ENCODE measurements around the gene PAMR1.
A peak's percentile ranks its signal among the peaks of the same experiment; 100 is the strongest.
"Not testable (repeated sequence)": the region's sequence is repeated elsewhere in the genome, so short reads cannot be mapped to it uniquely, and the experiment has no call there.

Gene PAMR1, protein sequence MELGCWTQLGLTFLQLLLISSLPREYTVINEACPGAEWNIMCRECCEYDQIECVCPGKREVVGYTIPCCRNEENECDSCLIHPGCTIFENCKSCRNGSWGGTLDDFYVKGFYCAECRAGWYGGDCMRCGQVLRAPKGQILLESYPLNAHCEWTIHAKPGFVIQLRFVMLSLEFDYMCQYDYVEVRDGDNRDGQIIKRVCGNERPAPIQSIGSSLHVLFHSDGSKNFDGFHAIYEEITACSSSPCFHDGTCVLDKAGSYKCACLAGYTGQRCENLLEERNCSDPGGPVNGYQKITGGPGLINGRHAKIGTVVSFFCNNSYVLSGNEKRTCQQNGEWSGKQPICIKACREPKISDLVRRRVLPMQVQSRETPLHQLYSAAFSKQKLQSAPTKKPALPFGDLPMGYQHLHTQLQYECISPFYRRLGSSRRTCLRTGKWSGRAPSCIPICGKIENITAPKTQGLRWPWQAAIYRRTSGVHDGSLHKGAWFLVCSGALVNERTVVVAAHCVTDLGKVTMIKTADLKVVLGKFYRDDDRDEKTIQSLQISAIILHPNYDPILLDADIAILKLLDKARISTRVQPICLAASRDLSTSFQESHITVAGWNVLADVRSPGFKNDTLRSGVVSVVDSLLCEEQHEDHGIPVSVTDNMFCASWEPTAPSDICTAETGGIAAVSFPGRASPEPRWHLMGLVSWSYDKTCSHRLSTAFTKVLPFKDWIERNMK

GRCh38 chr11:35525501-35526175 is at the start of gene PAMR1:
Gene PAMR1, minus strand, starts transcription at chr11:35525616. Its CDS starts 31 bp downstream, at chr11:35525585.
- peak; percentile 77 for DNase-seq (ENCODE audit: low spot score)

- DNase-seq (ENCODE audit: low spot score): no peak
These were observed 46.3 kb upstream of the PAMR1 start for GRCh38 chr11:35571696-35572095.

- no peak for DNase-seq (ENCODE audit: low spot score)
These were observed 42.5 kb upstream of the PAMR1 start for GRCh38 chr11:35567737-35568465.

DNA sequence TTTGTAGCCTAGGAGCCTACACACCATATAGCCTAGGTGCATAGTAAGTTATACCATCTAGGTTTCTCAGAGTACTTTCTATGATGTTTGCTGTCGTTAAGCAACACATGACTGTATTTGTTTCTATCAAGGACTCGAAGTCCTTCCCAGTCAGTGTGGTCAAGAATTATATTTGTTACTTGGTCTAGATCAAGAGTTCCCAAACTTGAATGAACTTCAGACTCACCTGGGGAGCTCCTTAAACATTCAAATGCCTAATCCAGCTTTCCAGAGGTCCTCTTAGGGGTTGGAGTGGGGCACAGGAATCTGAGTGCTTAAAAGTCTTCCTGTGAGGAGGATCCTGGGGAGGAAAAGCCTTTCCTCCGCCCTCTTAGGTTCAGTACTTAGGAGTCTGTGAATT is 41.5 kb upstream of the PAMR1 start:
- no peak for DNase-seq (ENCODE audit: low spot score)

DNA sequence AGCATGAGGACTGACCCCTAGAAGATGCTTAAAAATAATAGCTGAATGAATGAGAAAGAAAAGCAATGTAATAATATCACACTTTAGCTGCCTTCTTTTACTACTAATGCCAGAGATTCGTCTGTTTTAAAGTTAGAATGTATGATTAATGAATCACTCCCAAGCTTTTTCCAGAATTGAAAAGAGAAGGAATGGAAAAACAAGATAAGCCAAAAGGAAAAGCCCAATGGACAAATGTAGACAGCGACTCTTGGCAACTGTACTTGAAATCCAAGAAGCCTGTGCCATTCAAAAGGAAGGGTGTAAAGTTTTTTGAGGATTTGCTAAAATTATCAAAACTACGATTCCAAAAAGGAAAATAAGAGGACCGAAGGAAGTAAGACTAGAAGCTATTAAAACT is 40.8 kb upstream of the PAMR1 start:
- DNase-seq (ENCODE audit: low spot score): no peak

- no peak for DNase-seq (ENCODE audit: low spot score)
These were observed 38.8 kb upstream of the PAMR1 start for GRCh38 chr11:35564245-35564595.

DNA sequence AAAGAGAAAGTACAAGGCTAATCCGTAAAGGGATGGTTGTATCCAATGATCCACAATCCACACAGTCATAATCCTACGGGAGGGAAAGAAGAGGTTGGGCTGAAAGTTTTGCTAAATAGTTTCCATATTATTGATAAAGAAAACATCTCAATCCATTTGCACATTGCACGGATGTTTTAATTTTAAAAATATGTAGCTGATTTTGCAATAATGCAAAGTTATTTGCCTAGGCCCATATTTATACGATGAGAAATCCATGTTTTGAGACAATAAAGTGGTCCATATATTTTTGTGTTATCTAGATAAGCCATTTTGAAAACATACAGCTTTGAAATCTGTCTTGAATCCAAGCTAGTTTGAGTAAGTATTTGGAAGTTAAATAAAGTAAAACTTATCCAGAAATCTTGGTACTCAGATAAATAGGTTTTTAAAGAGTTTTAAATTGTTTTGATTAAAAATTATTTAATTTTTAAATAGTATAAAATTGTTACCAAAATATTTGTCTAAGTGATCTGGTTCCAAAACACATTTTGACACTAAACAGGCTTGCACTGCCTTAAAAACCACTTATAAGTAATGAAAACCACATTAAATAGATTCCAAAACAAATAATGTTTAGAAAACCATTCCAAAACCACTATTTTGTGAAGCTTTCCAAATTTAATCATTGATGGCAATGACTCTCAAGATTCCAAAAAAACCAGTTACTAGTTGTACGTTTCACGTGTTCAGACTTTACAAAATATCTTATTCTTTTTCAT is 38.2 kb upstream of the PAMR1 start:
- DNase-seq (ENCODE audit: low spot score): no peak

GRCh38 chr11:35559949-35560348 is 34.5 kb upstream of the PAMR1 start:
- no peak for DNase-seq (ENCODE audit: low spot score)

DNA sequence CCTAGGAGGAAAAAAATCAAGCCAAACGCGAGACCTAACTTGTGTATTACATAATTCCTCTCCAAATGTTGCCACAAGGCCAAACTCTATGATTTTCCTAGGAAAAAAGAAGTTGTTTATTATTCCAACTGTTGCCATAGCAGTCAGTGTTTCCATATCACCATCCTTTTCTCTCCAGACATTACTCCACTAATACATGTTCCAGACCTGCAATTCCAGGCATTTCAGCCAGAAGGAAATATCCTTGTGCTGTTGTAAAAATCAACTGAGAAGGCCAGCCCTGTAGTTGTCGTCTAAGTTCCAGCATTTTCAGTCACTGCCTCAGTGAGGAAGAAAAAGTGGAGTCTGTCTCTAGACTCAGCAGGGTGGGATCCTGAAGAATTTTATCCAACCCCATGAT is 33.1 kb upstream of the PAMR1 start:
- no peak for DNase-seq (ENCODE audit: low spot score)

DNA sequence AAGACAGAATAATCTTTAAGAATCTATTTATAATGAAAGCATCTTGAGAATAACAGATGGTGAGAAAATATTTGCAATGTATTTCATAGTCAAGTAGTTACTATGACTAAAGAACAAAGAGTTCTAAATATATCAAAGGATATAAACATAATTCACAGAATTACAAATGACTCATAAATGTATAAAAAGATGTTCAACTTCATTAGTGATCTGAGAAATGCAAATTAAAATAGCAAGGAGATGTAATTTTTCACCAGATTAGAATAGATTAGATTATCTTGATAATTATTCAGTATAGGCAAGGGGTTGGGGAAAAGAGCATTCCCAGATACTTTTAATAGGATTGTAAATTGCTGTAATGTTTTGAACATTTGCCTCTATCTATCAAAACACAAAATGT is 30.1 kb upstream of the PAMR1 start:
- no peak for DNase-seq (ENCODE audit: low spot score)

GRCh38 chr11:35554491-35555437 is 29.3 kb upstream of the PAMR1 start:
- no peak for DNase-seq (ENCODE audit: low spot score)

DNA sequence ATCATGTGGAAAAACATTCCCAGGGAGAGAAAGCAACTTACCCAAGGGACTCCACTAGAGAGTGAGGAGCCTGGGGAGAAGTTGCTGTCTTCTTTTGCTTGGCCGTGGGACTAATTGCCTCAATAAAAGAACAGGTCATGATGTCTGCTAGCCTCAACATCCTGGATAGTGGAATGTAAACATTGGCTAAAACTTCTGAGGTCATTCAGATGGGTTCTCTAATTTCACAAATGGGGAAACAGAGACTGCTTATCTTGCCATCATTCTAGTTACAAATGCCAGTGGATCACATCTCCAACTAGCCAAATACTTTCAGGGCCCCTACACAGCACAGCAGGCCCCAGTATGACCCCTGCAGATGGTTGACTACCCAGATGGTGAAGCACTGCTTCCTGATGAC is 28.4 kb upstream of the PAMR1 start:
- DNase-seq (ENCODE audit: low spot score): no peak

- no peak for DNase-seq (ENCODE audit: low spot score)
These were observed 27.6 kb upstream of the PAMR1 start for GRCh38 chr11:35553021-35553420.

- no peak for DNase-seq (ENCODE audit: low spot score)
These were observed 27.2 kb upstream of the PAMR1 start for GRCh38 chr11:35552616-35553015.

DNA sequence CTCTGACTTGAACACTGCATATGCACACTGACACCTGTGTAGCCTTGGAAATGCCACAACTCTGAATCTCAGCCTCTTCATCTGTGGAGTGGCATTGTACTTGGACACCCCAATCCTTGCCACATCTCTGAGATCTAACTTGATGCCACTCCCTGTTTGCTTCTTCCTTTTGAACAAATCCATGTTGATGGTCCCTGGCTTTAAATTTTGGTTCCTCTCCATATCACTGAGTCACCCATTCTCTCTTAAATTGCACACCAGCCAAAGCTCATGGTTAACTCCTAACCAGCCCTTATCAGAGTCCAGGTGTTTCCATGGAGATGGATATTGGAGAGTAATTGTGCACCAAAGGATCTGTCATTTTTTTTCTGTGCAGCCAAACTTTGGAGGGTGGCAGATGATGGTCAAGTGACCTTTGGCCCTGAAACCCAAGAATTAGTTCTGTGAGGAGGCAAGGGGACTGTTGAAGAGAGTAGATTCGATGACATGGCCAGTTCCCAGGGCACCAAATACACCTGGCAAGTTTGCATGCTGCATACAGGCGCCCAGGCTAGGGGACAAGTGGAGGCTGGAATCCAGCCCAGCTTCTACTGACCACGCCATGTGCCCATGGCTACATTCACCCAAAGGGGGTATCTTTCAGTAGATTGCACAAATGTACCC is 25.1 kb upstream of the PAMR1 start:
- no peak for DNase-seq (ENCODE audit: low spot score)

DNA sequence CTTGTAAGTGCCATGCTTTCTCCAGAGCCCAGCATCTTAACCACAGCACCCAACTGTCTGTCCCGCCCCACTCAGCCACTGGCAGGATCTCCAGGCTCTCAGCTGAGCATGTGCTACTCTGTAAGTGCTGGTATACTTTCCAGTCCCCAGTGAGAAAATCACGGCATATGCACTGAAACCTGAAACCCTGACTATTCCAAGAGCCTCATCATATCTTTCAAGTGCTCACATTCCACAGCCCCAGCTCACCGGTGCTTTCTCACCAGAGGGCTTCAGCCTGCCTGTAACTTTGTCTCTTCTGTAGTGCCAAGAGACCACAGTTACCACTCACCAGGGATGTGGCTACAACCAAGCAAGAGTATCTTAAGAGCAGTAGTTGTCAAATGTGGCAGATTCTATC is 24.4 kb upstream of the PAMR1 start:
- no peak for DNase-seq (ENCODE audit: low spot score)

- DNase-seq (ENCODE audit: low spot score): peak; percentile 69
These were observed 23.6 kb upstream of the PAMR1 start for GRCh38 chr11:35548925-35549561.

- not testable (repeated sequence) for DNase-seq (ENCODE audit: low spot score)
These were observed 22.6 kb upstream of the PAMR1 start for GRCh38 chr11:35547995-35548394.

DNA sequence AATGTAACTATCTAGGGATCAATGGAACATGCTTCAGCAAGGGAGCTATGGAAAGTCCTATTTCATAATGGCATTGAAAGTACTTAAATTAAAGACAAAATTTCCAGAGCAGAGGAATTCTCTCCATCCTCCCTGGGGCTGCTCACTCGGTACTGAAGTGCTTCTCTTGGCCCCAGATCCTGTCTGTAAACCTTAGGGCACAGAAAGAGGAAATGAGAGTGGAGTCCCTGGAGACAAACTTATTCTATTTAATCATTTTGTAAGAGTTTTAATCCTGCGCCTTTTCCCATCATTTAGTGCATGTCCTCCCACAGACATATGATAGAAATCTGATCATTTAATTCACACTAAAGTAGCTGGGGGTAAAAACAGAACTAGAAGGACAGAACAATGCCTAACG is 20.9 kb upstream of the PAMR1 start:
- no peak for DNase-seq (ENCODE audit: low spot score)

Measured in ecto neural progenitor cell (in vitro differentiated cells).